Esophagus muscularis mucosa (tissue), 4 donors: ENCODE data around the gene KCNN2. TPM values are rescaled to one million over a fixed set of nuclear protein-coding genes. Genes with fewer than 3 reads are reported as not detected.

Experiments used
- DNase-seq: peaks from one replicate; pipeline ENCODE4 v3.0.0-alpha.2; 2017; ENCODE audit errors: extremely low spot score
- H3K27ac ChIP-seq, 4 donors: fragments of 200-600 bp; sonication (generic); replicated peaks in 1 of 4; 1 replicate in 3 of 4; 2 replicates in 1 of 4; pipeline ENCODE4 v1.5.1; 2016 to 2019; ENCODE audit warnings: mild to moderate bottlenecking in 1 of 4
- H3K27me3 ChIP-seq, 4 donors: fragments of 200-600 bp; sonication (generic); one replicate each; pipeline versions ENCODE4 v1.5.1 to v1.6.0; 2016 to 2019
- H3K36me3 ChIP-seq, 4 donors: fragments of 200-600 bp; sonication (generic); one replicate each; pipeline ENCODE4 v1.5.1; 2016 to 2019
- H3K4me1 ChIP-seq, 4 donors: fragments of 200-600 bp; sonication (generic); one replicate each; pipeline ENCODE4 v1.5.1; 2016 to 2019
- H3K4me3 ChIP-seq, 4 donors: fragments of 200-600 bp; sonication (generic); 1 replicate in 2 of 4; 2 replicates in 2 of 4; pipeline ENCODE4 v1.5.1; 2016 to 2019; ENCODE audit warnings: mild to moderate bottlenecking in 4 of 4, moderate library complexity in 1 of 4
- H3K9me3 ChIP-seq, 4 donors: fragments of 200-600 bp; sonication (generic); 1 replicate in 3 of 4; 2 replicates in 1 of 4; pipeline ENCODE4 v1.5.1; 2016 to 2019
- EP300 ChIP-seq: sonication (generic); formaldehyde crosslinking; IDR thresholded peaks from one replicate; pipeline ENCODE4 v1.6.1; 2017; ENCODE audit warnings: antibody characterized with exemption
- POLR2A ChIP-seq: fragments of 450-650 bp; IDR thresholded peaks from one replicate; pipeline ENCODE4 v1.6.1; 2017; ENCODE audit warnings: antibody characterized with exemption, moderate library complexity, mild to moderate bottlenecking, low read depth
- POLR2AphosphoS5 ChIP-seq, 2 donors: sonication (generic); formaldehyde crosslinking; IDR thresholded peaks; one replicate each; pipeline ENCODE4 v1.6.1; 2017; ENCODE audit warnings: antibody characterized with exemption in 2 of 2
- WGBS: methylation state at CpG from one replicate; pipeline ENCODE4 v1.1.5; 2018; 5-methylcytosine and 5-hydroxymethylcytosine counted together
- intact Hi-C: fragments of 100-400 bp; cut with DNase I; formaldehyde crosslinking; loops from one replicate; pipeline ENCODE4 v1.15.1; 2023
- total RNA-seq, 4 donors: library from RNA; depleted of rRNA; stranded (reverse); fragments of >200 nt; gene quantifications; one replicate each; pipeline versions ENCODE4 v1.1.0 to v1.2.1, GENCODE V29; 2016
- TF ChIP-seq, protein P1 (sequence below), 3 experiments: fragments of 200-600 bp in 2 of 3; fragments of 450-650 bp in 1 of 3; sonication (generic) in 2 of 3; IDR thresholded peaks; one replicate each; pipeline ENCODE4 v1.5.1; 2017 to 2019; ENCODE audit warnings: antibody characterized with exemption in 3 of 3, mild to moderate bottlenecking in 2 of 3, moderate library complexity in 1 of 3

The KCNN2 gene
- total RNA-seq, 4 donors from 2014 or later = 6.5 to 10.2 (median 8.6) TPM

DNA sequence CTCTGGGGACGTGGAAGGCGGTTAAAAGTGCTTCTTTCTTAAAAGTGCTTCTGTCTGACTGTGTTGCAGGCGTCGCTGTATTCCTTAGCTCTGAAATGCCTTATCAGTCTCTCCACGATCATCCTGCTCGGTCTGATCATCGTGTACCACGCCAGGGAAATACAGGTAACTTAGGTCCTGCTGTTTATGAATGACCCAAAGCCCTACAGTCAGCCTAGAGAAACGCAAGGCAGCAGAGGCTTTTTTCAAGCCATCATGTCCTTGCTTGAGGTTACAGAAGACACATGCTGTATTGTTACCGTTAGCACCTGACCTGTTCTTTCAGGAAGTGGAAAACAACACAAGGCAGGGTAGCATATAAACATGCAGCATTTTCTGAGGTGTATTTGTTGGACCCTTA is 2.0 kb downstream of the KCNN2 start:
- 18% methylated on average over 10 of the region's 10 CpGs for WGBS

DNA sequence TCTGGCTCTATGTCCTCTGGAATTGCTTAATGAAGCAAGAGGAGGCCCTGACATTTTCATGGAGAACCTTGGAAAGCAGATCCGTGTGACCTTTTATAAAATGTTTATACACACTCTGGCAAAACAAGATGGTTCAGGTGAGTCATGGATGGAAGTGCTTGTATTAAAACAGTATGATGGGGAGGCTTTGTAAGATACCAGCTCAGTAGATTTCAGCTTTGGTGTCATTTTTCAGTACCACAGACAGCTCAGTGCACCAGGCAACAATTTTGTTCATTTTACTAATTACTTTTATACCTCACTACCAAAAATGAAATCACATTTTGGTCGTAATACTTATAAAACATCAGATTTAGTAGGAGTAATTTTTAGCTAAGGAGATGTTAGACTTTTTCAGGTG is 5.2 kb downstream of the KCNN2 start:
- WGBS = 49% methylated on average over 2 of the region's 2 CpGs
- Histone ChIP-seq H3K27ac (no peak overlapping the region), H3K36me3 (no peaks in the 10 kb centered on the region), H3K4me1 (peaks cover 7 to 20% (median 20%) of the 10 kb centered on the region in 4 donors), H3K9me3 (no peaks in the 10 kb centered on the region), H3K4me3 (no peak overlapping the region), H3K27me3 (peaks cover 0 to 17% (median 0%) of the 10 kb centered on the region in 4 donors)
- intact Hi-C loops = no loop called here
- no peak for DNase-seq
- TF ChIP-seq EP300 (no peak), POLR2A (no peak), POLR2AphosphoS5 (IDR thresholded peaks at IDR 0.05) (no peak)
- TF ChIP-seq, protein P1, sequence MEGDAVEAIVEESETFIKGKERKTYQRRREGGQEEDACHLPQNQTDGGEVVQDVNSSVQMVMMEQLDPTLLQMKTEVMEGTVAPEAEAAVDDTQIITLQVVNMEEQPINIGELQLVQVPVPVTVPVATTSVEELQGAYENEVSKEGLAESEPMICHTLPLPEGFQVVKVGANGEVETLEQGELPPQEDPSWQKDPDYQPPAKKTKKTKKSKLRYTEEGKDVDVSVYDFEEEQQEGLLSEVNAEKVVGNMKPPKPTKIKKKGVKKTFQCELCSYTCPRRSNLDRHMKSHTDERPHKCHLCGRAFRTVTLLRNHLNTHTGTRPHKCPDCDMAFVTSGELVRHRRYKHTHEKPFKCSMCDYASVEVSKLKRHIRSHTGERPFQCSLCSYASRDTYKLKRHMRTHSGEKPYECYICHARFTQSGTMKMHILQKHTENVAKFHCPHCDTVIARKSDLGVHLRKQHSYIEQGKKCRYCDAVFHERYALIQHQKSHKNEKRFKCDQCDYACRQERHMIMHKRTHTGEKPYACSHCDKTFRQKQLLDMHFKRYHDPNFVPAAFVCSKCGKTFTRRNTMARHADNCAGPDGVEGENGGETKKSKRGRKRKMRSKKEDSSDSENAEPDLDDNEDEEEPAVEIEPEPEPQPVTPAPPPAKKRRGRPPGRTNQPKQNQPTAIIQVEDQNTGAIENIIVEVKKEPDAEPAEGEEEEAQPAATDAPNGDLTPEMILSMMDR (IDR thresholded peaks at IDR 0.05) = no peak

More for the DNA sequence above, 2.0 kb downstream of the KCNN2 start:
- peaks cover 11 to 40% (median 38%) of the 10 kb centered on the region in 4 donors for H3K4me1 ChIP-seq
- H3K27me3 ChIP-seq = peaks cover 0 to 32% (median 3%) of the 10 kb centered on the region in 4 donors
- H3K9me3 ChIP-seq = no peaks in the 10 kb centered on the region
- H3K27ac ChIP-seq = no peak overlapping the region
- H3K4me3 ChIP-seq = peak overlapping the region; percentile 69 to 77 (median 74)
- DNase-seq = no peak
- intact Hi-C loops = loop anchor here (5.0 kb wide), 1 partner anchor 93 kb away; no protein-coding TSS in a partner anchor
- TF ChIP-seq EP300 (no peak), POLR2AphosphoS5 (IDR thresholded peaks at IDR 0.05) (no peak), POLR2A (no peak)
- TF ChIP-seq, protein P1 (IDR thresholded peaks at IDR 0.05) = no peak
- H3K36me3 ChIP-seq = no peaks in the 10 kb centered on the region

DNA sequence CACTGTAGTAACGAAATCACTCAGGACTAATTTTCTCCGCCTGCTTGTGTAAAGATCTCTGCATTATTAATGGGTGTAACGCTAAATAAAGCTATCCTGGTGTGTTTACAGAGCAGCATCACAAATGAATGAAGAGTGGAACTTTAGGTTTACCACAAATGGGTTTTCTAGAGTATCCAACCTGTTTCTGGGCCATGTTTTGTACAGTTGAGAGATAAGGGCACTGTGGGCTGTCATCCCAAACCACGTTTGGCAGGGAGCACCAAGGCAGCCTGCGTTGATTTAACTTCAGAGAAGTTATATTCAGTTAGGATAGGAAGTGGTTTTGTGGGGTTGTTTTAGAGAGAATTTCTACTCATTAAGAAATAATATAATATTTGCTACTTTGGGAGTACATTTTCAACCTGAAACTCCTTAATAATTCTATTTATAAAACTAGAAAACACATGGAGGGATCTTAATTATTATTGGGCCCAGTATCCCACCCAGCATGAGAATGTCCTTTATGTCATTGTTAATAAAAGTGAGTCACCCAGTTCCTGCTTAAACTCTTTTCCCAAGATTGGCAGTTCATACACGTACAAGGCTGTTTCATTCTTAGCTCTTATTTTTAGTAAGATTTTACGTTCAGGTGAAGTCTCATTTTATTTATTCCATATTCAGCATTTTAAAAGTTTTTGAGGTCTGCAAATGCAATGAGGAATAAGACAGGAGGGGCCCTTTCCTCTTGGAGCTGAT is 8.0 kb downstream of the KCNN2 start:
- no peaks in the 10 kb centered on the region for H3K27me3 ChIP-seq
- H3K27ac ChIP-seq = no peak overlapping the region
- intact Hi-C loops = no loop called here
- H3K9me3 ChIP-seq = no peaks in the 10 kb centered on the region
- no peaks in the 10 kb centered on the region for H3K4me1 ChIP-seq
- H3K36me3 ChIP-seq = no peaks in the 10 kb centered on the region
- TF ChIP-seq POLR2AphosphoS5 (IDR thresholded peaks at IDR 0.05) = no peak
- 77% methylated on average over 7 of the region's 7 CpGs for WGBS
- H3K4me3 ChIP-seq = no peak overlapping the region
- DNase-seq = no peak

DNA sequence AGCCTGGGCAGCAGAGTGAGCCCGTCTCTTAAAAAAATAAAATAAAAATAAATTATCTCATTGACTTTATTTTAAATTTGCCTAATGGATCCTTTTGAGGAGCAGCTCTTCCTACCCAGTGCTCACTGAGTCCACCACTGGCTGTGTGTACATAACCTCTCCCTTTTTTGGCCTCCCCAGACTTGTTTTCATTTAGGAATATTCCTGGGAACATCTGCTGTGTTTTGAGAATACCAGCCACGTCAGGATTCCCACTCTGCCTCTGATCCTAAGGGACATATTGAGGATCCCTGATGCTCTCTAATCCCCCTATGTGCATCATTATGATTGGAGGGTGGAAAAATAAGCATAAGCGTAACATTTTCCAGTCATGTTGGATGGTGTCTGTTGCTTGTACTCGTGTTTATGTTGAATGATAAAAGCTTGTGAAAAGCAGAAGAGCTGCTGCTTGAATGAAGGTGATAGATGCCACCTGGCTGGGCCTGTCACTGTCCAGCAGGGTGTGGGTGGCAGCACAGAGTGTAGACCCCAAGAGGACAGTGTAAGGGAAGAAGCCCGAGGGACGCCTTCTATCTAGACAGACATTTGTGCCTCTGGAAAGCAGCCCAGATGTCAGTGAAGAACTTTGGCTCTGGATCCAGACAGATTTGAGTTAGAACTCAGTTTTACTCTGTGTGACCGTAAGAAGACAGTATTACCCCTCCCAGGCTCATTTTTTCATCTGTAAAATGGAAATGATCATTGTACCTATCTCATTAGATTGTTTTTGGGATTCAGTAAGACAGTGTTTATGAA is 15.4 kb downstream of the KCNN2 start:
- WGBS = 63% methylated on average over 7 of the region's 7 CpGs
- intact Hi-C loops = no loop called here
- H3K9me3 ChIP-seq = no peaks in the 10 kb centered on the region
- DNase-seq = no peak
- TF ChIP-seq POLR2A (no peak), EP300 (no peak), POLR2AphosphoS5 (IDR thresholded peaks at IDR 0.05) (no peak)
- TF ChIP-seq, protein P1 (IDR thresholded peaks at IDR 0.05) = no peak
- H3K36me3 ChIP-seq = no peaks in the 10 kb centered on the region
- H3K4me3 ChIP-seq = no peak overlapping the region
- no peaks in the 10 kb centered on the region for H3K4me1 ChIP-seq
- H3K27ac ChIP-seq = no peak overlapping the region
- no peaks in the 10 kb centered on the region for H3K27me3 ChIP-seq

DNA sequence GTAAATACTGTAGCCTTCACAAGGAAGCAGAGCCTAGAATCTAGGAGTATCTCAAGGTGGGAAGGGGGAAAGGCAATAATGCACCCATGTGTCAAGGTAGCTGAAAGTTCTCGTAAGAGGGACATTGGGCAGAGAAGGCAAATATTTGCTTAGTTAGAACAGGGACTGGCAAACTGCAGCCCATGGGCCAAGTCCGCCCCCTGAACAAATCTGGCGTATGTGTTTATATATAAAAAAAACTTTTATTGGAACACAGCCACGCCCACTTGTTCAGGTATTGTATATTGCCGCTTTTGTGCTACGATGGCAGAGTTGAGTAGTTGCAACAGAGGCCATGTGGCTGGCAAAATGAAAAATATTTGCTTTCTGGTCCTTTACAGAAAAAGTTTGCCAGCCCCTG is 16.1 kb downstream of the KCNN2 start:
- H3K9me3 ChIP-seq = no peaks in the 10 kb centered on the region
- no peaks in the 10 kb centered on the region for H3K4me1 ChIP-seq
- DNase-seq = no peak
- TF ChIP-seq POLR2A (no peak), POLR2AphosphoS5 (IDR thresholded peaks at IDR 0.05) (no peak), EP300 (no peak)
- TF ChIP-seq, protein P1 (IDR thresholded peaks at IDR 0.05) = no peak
- H3K36me3 ChIP-seq = no peaks in the 10 kb centered on the region
- WGBS = 87% methylated on average over 6 of the region's 6 CpGs
- no peak overlapping the region for H3K4me3 ChIP-seq
- no peak overlapping the region for H3K27ac ChIP-seq
- intact Hi-C loops = no loop called here
- no peaks in the 10 kb centered on the region for H3K27me3 ChIP-seq
